ENCODE data around the gene PDZK1. TPM values are rescaled to one million over a fixed set of nuclear protein-coding genes. Genes with fewer than 3 reads are reported as not detected.
"Not testable (repeated sequence)": the region's sequence is repeated elsewhere in the genome, so short reads cannot be mapped to it uniquely, and the experiment has no call there.

Gene PDZK1
- total RNA-seq, 1 donor from 2014 or later, result 1.7 TPM

DNA sequence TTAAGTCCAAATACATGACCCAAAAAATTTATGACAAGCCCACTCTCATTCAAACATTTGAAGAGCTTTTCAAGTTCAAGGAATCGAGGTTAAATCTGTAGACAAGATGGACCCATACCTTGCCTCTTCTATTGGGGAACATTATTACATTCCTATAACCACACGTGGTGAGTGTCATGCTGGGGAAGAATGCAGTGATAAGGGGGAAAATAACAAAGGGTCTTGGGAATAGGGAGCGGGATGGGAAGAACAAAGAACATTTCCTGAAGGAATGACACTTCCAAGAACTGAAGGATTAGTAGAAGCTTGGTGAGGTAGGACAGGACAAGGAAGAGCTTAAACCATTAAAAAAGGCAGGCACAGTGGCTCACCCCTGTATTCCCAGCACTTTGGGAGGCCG, 18.8 kb downstream of the PDZK1 start:
- TF ChIP-seq, protein P1, sequence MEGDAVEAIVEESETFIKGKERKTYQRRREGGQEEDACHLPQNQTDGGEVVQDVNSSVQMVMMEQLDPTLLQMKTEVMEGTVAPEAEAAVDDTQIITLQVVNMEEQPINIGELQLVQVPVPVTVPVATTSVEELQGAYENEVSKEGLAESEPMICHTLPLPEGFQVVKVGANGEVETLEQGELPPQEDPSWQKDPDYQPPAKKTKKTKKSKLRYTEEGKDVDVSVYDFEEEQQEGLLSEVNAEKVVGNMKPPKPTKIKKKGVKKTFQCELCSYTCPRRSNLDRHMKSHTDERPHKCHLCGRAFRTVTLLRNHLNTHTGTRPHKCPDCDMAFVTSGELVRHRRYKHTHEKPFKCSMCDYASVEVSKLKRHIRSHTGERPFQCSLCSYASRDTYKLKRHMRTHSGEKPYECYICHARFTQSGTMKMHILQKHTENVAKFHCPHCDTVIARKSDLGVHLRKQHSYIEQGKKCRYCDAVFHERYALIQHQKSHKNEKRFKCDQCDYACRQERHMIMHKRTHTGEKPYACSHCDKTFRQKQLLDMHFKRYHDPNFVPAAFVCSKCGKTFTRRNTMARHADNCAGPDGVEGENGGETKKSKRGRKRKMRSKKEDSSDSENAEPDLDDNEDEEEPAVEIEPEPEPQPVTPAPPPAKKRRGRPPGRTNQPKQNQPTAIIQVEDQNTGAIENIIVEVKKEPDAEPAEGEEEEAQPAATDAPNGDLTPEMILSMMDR (IDR thresholded peaks at IDR 0.05; ENCODE audit: partially characterized antibody, unreplicated experiment), result no peak
- H3K27ac Mint-ChIP-seq (ENCODE audit: unreplicated experiment), result no peak overlapping the region
- H3K4me1 Mint-ChIP-seq (ENCODE audit: low read depth, unreplicated experiment), result peaks cover 1% of the 10 kb centered on the region

DNA sequence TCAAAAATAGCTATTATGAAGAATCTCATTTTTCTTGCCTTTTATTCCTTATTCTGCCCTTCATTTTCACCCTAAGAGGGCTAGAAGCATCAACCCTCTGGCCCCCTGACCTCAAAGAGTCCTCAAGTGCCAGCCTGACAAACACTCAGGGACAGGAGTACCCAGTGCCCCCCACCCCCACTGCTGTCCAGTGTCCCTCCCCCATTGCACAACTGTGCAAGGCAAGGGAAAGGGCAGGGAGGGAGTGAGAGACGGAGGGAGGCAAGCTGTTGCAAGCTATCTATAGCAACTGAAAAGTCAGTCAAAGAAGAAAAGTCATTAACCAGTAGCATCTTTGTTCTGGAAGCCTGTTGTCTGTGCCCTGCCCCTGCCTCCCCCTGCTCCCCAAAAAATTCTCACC, 21.1 kb downstream of the PDZK1 start:
- not testable (repeated sequence) for H3K36me3 Mint-ChIP-seq (ENCODE audit: unreplicated experiment); H3K27ac Mint-ChIP-seq (ENCODE audit: unreplicated experiment); DNase-seq; H3K27me3 Mint-ChIP-seq (ENCODE audit: unreplicated experiment); H3K9me3 Mint-ChIP-seq (ENCODE audit: unreplicated experiment); H3K4me1 Mint-ChIP-seq (ENCODE audit: low read depth, unreplicated experiment); H3K4me3 Mint-ChIP-seq (ENCODE audit: unreplicated experiment)

More for the DNA sequence above, 18.8 kb downstream of the PDZK1 start:
- no peak for DNase-seq
- H3K9me3 Mint-ChIP-seq (ENCODE audit: unreplicated experiment), result peaks cover 4% of the 10 kb centered on the region
- H3K27me3 Mint-ChIP-seq (ENCODE audit: unreplicated experiment), result peaks cover 4% of the 10 kb centered on the region
- H3K36me3 Mint-ChIP-seq (ENCODE audit: unreplicated experiment), result peaks cover 5% of the 10 kb centered on the region
- H3K4me3 Mint-ChIP-seq (ENCODE audit: unreplicated experiment), result no peak overlapping the region

DNA sequence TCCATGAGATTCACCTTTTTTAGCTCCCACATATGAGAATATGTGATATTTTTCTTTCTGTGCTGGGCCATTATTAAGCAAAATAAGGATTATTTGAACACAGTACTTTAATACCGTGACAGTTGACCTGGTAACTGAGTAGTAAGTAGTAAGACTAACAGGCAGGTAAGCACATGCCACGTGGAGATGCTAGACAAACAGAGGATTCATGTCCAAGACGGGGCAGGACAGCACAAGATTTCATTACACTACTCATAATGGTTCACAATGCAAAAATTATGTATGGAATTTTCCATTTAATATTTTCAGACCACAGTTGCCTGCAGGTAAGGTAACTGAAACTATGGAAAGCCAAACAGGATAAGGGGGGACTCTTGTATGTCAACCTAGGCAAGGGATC, 22.3 kb downstream of the PDZK1 start:
- H3K27me3 Mint-ChIP-seq (ENCODE audit: unreplicated experiment); DNase-seq; H3K9me3 Mint-ChIP-seq (ENCODE audit: unreplicated experiment); H3K36me3 Mint-ChIP-seq (ENCODE audit: unreplicated experiment); H3K27ac Mint-ChIP-seq (ENCODE audit: unreplicated experiment); H3K4me1 Mint-ChIP-seq (ENCODE audit: low read depth, unreplicated experiment); H3K4me3 Mint-ChIP-seq (ENCODE audit: unreplicated experiment): not testable (repeated sequence)

DNA sequence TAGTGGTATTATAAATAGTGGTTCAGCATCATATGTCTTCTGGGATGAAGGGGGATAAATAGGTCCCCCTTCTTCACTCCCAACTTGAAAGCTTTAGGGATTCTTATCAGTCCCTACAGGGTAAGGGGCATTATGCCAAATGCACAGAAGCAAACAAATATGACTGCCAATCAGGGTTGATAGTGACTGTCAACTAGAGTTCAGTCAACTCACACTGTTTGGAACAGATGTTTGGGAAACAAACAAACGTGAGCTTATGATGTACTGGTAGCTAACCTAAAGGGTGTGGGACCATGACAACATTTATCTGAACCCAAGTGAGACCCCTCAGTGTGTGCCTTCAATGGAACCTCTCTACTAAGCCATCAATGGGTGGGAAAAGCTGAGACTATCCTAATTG, 34.0 kb downstream of the PDZK1 start:
- H3K27me3 Mint-ChIP-seq (ENCODE audit: unreplicated experiment); H3K9me3 Mint-ChIP-seq (ENCODE audit: unreplicated experiment); H3K36me3 Mint-ChIP-seq (ENCODE audit: unreplicated experiment); H3K27ac Mint-ChIP-seq (ENCODE audit: unreplicated experiment); H3K4me3 Mint-ChIP-seq (ENCODE audit: unreplicated experiment); H3K4me1 Mint-ChIP-seq (ENCODE audit: low read depth, unreplicated experiment); DNase-seq: not testable (repeated sequence)

DNA sequence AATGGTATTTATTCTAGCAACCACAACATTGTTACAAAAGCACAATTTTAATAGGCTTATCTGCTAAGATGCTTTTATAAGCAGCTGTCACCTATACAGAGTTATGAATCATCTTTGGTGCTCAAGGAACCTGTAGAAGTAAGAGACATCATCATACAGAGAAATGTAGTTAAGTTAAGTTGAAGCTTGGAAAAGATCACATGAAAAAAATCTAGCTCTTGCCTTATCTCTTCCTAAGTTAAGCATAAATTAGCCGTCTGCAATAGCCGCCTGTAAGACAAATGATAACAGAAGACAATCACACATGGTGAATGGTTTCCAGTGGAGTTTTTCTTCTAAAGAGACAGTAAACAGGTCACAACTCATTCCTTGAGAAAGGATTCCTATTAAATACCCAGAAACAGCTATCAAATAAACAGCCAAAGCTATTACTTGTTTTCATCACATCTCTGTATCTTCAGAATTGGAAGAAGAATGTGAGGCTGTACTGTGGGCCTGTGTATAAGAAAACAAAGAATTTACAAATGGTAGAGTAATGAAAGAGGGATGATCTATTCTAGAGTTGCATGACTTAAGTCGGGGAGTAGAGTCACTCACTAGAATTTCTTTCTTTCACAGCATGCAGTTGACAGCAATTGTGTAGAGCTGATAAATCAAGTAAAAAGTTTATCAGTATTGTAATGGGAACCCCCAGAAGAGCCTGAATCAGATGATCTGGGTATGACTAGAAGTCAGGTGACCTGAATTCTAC, 36.0 kb downstream of the PDZK1 start:
- not testable (repeated sequence) for H3K9me3 Mint-ChIP-seq (ENCODE audit: unreplicated experiment); H3K36me3 Mint-ChIP-seq (ENCODE audit: unreplicated experiment); H3K4me3 Mint-ChIP-seq (ENCODE audit: unreplicated experiment); H3K4me1 Mint-ChIP-seq (ENCODE audit: low read depth, unreplicated experiment); H3K27me3 Mint-ChIP-seq (ENCODE audit: unreplicated experiment); DNase-seq; H3K27ac Mint-ChIP-seq (ENCODE audit: unreplicated experiment)

DNA sequence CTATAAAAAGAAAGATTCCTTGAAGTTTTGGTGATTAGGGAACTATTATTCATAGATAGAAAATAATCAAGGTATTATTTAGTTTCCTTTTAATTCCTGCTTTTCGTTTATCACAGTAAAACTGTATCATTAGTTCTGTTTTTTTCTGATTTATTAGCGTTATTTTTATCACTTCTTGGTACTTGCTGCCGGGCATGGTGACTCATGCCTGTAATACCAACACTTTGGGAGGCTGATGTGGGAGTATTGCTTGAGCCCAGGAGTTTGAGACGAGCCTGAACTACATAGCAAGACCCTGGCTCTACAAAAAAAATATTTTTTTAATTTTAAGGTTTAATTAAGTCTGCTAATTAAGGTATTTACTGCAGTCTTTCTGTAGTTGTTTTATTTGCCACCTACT, 42.2 kb downstream of the PDZK1 start:
- H3K4me3 Mint-ChIP-seq (ENCODE audit: unreplicated experiment); H3K36me3 Mint-ChIP-seq (ENCODE audit: unreplicated experiment); DNase-seq; H3K4me1 Mint-ChIP-seq (ENCODE audit: low read depth, unreplicated experiment); H3K27ac Mint-ChIP-seq (ENCODE audit: unreplicated experiment); H3K27me3 Mint-ChIP-seq (ENCODE audit: unreplicated experiment); H3K9me3 Mint-ChIP-seq (ENCODE audit: unreplicated experiment): not testable (repeated sequence)

DNA sequence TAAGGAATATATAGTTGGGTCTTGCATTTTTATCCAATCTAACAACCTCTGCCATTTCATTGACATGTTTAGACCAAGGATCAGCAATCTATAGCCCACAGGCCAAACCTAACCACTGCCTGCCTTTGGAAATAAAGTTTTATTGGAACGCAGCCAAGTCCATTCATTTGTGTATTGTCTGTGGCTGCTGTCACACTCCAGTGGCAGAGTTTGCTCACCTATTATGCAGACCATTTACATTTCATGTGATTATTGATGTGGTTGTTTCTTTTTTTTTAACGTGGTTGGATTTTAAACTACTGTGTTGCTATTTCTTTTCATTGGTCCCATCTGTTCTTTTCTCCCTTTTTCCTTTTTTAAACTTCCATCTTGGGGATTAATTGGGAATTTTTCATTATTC, 44.7 kb downstream of the PDZK1 start:
- not testable (repeated sequence) for DNase-seq; H3K4me3 Mint-ChIP-seq (ENCODE audit: unreplicated experiment); H3K27ac Mint-ChIP-seq (ENCODE audit: unreplicated experiment); H3K36me3 Mint-ChIP-seq (ENCODE audit: unreplicated experiment); H3K4me1 Mint-ChIP-seq (ENCODE audit: low read depth, unreplicated experiment); H3K9me3 Mint-ChIP-seq (ENCODE audit: unreplicated experiment); H3K27me3 Mint-ChIP-seq (ENCODE audit: unreplicated experiment)

DNA sequence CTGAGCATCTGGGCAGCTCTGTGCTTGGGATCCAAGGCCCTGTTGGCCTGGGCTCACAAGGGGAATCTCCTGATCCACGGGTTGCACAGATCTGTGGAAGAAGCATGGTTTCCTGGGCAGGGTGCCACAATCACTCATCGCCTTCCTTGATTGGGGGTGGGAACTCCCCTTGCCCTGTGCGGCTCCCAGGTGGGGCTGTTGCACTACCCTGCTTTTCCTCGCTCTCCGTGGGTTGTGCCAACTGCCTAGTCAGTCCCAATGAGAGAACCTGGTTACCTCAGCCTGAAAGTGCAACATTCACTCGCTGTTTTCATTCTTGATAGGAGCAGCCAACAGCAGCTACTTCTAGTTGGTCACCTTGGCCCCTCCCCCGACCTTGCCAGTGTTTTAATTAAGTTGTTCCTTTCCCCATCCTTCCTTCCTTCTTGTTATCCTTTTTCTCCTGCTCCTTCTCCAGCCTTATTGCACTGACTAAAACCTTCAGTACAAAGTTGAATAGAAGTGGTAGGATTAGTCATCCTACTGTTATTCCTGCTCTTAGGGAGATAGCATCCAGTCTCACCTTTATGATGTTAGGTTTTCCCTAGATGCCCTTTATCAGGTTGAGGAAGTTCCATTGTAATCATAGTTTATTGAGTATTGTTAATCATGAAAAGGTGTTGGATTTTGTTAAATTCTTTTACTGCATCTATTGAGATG, 50.8 kb downstream of the PDZK1 start:
- H3K4me3 Mint-ChIP-seq (ENCODE audit: unreplicated experiment); H3K27ac Mint-ChIP-seq (ENCODE audit: unreplicated experiment); DNase-seq; H3K4me1 Mint-ChIP-seq (ENCODE audit: low read depth, unreplicated experiment); H3K27me3 Mint-ChIP-seq (ENCODE audit: unreplicated experiment); H3K9me3 Mint-ChIP-seq (ENCODE audit: unreplicated experiment); H3K36me3 Mint-ChIP-seq (ENCODE audit: unreplicated experiment): not testable (repeated sequence)

DNA sequence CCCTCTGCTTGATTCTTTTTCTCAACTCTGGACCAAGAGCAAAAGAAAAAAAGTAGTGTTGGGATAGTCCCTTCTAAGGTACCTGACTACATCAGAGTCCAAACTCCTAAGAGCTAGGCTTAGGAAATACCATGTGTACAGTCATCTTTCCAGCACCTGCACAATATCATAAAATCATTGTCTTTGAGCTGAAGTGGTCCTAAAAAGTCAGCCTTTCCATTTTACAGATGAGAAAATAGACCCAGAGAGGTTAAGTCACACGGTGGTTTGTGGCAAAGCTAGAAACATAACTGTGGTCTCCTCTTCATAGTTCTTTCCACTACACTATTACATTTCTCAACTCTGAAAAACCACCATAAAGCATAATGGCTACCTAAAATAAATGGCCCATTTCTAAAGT, 63.2 kb downstream of the PDZK1 start:
- not testable (repeated sequence) for H3K27ac Mint-ChIP-seq (ENCODE audit: unreplicated experiment); H3K27me3 Mint-ChIP-seq (ENCODE audit: unreplicated experiment); H3K4me3 Mint-ChIP-seq (ENCODE audit: unreplicated experiment); H3K36me3 Mint-ChIP-seq (ENCODE audit: unreplicated experiment); DNase-seq; H3K9me3 Mint-ChIP-seq (ENCODE audit: unreplicated experiment); H3K4me1 Mint-ChIP-seq (ENCODE audit: low read depth, unreplicated experiment)

DNA sequence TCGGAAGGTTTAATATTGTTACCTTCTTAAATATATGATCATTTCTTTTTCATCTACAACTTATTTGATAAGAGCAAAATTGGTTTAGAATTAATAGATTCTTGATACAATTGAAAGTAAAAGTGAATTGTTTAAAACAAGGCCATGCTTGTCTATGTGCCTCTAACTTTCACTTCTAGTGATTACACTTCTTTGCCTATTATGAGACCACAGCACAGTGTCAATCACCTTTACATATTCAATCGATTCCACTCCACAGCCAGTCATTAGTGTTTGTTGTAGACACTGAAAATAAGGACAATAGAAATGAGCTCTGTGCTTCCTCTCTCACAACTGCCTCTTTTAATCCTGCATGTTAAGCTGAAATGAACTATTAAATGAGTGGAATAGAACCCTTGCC, 65.3 kb downstream of the PDZK1 start:
- H3K4me3 Mint-ChIP-seq (ENCODE audit: unreplicated experiment); H3K9me3 Mint-ChIP-seq (ENCODE audit: unreplicated experiment); DNase-seq; H3K4me1 Mint-ChIP-seq (ENCODE audit: low read depth, unreplicated experiment); H3K36me3 Mint-ChIP-seq (ENCODE audit: unreplicated experiment); H3K27me3 Mint-ChIP-seq (ENCODE audit: unreplicated experiment); H3K27ac Mint-ChIP-seq (ENCODE audit: unreplicated experiment): not testable (repeated sequence)

DNA sequence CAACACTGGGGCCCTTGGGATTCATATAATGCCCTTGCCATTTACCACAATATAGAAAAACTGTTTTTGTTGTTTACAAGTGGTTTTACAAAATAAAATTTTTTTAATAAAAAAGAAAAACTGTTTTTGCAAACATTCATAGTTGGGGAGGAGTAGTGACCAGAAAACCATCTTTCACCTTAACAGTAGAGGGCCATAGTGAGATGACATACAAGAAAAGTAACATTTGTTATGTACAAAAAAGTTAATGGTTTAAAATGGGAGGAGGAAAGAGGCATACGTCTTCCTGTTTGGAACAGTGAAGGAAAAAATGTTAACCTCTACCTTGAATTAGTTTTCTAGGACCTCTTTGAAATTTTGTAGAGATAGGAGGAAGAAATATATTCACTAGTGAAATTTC, 70.9 kb downstream of the PDZK1 start:
- H3K36me3 Mint-ChIP-seq (ENCODE audit: unreplicated experiment); H3K27ac Mint-ChIP-seq (ENCODE audit: unreplicated experiment); H3K9me3 Mint-ChIP-seq (ENCODE audit: unreplicated experiment); H3K27me3 Mint-ChIP-seq (ENCODE audit: unreplicated experiment); H3K4me3 Mint-ChIP-seq (ENCODE audit: unreplicated experiment); DNase-seq; H3K4me1 Mint-ChIP-seq (ENCODE audit: low read depth, unreplicated experiment): not testable (repeated sequence)
